Right atrium auricular region (tissue), 2 donors: ENCODE data around the gene CUL1. TPM values are rescaled to one million over a fixed set of nuclear protein-coding genes. Genes with fewer than 3 reads are reported as not detected.

Experiments
- DNase-seq: peaks from one replicate; pipeline ENCODE4 v3.0.0-alpha.2; 2019; ENCODE audit warnings: low spot score
- H3K27ac ChIP-seq, 2 donors: fragments of 200-600 bp; sonication (generic); 1 replicate in 1 of 2; 2 replicates in 1 of 2; pipeline ENCODE4 v1.5.1; 2016 to 2019
- H3K27me3 ChIP-seq, 2 donors: fragments of 200-600 bp; sonication (generic); one replicate each; pipeline versions ENCODE4 v1.5.1 to v1.6.0; 2017 to 2019
- H3K36me3 ChIP-seq: fragments of 200-600 bp; sonication (generic); one replicate; pipeline ENCODE4 v1.5.1; 2016
- H3K4me1 ChIP-seq, 2 donors: fragments of 200-600 bp; sonication (generic); one replicate each; pipeline versions ENCODE4 v1.5.1 to v1.6.0; 2017 to 2019
- H3K4me3 ChIP-seq, 2 donors: fragments of 200-600 bp; sonication (generic); 1 replicate in 1 of 2; 2 replicates in 1 of 2; pipeline ENCODE4 v1.5.1; 2017 to 2019; ENCODE audit warnings: mild to moderate bottlenecking in 1 of 2, moderate library complexity in 1 of 2
- H3K9me3 ChIP-seq, 2 donors: fragments of 200-600 bp; sonication (generic); one replicate each; pipeline ENCODE4 v1.5.1; 2019
- total RNA-seq, 2 donors: library from RNA; depleted of rRNA; stranded (reverse); fragments of >200 nt; gene quantifications; one replicate each; pipeline ENCODE4 v1.1.0, GENCODE V29; 2016
- TF ChIP-seq, protein P1 (sequence below), 2 donors: fragments of 200-600 bp; sonication (generic); IDR thresholded peaks; one replicate each; pipeline ENCODE4 v1.5.1; 2019; ENCODE audit warnings: antibody characterized with exemption in 2 of 2

CUL1 gene
- total RNA-seq, 2 donors from 2014 or later = 40.2 to 46.7 TPM

DNA sequence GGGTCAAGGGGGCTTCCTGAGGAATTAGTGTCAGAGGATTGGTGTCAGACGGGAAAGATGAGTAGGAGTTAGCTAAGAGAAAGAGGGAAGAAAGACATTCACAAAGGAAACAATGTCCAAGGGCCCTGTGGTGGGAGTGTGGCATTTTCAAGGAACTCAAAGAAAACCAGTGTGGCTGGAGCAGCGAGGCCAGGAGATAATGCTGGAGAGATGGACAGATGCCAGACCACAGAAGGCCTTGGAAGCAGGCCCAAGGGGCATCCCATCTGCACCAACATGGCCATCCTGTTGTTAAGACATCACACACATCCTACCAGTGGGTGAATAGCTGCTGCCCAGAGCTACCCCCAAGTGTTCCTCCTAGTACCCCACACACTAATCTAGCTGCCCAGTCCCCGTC is 36.1 kb upstream of the CUL1 start:
- no peak overlapping the region for H3K27ac ChIP-seq
- no peaks in the 10 kb centered on the region for H3K36me3 ChIP-seq
- H3K9me3 ChIP-seq = no peaks in the 10 kb centered on the region
- H3K27me3 ChIP-seq = no peaks in the 10 kb centered on the region
- H3K4me1 ChIP-seq = no peaks in the 10 kb centered on the region
- no peak for DNase-seq
- TF ChIP-seq, protein P1, sequence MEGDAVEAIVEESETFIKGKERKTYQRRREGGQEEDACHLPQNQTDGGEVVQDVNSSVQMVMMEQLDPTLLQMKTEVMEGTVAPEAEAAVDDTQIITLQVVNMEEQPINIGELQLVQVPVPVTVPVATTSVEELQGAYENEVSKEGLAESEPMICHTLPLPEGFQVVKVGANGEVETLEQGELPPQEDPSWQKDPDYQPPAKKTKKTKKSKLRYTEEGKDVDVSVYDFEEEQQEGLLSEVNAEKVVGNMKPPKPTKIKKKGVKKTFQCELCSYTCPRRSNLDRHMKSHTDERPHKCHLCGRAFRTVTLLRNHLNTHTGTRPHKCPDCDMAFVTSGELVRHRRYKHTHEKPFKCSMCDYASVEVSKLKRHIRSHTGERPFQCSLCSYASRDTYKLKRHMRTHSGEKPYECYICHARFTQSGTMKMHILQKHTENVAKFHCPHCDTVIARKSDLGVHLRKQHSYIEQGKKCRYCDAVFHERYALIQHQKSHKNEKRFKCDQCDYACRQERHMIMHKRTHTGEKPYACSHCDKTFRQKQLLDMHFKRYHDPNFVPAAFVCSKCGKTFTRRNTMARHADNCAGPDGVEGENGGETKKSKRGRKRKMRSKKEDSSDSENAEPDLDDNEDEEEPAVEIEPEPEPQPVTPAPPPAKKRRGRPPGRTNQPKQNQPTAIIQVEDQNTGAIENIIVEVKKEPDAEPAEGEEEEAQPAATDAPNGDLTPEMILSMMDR (IDR thresholded peaks at IDR 0.05) = no peak
- H3K4me3 ChIP-seq = no peak overlapping the region

DNA sequence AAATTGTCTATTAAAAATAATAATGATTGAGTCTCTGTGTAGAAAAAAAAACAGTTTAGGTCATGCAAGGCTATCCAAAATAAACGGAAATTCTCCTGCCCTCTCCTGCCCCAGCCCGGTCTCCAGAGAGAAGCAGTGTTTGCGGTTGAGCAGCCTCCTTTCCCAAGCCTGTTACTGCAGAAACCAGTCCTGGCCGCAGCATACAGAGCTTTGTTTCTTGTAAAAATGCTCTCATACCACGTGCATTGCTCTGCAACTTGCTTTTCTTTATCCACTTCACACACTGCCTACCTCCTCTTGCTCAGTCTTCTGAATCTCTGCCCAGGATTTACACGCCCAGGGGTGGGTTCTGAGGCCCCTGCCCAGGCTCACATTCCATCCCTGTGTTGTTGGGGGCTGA is 34.4 kb upstream of the CUL1 start:
- H3K9me3 ChIP-seq = no peaks in the 10 kb centered on the region
- no peaks in the 10 kb centered on the region for H3K36me3 ChIP-seq
- no peak overlapping the region for H3K4me3 ChIP-seq
- no peaks in the 10 kb centered on the region for H3K4me1 ChIP-seq
- H3K27me3 ChIP-seq = no peaks in the 10 kb centered on the region
- H3K27ac ChIP-seq = no peak overlapping the region
- TF ChIP-seq, protein P1 (IDR thresholded peaks at IDR 0.05) = no peak
- DNase-seq = peak; percentile 61

DNA sequence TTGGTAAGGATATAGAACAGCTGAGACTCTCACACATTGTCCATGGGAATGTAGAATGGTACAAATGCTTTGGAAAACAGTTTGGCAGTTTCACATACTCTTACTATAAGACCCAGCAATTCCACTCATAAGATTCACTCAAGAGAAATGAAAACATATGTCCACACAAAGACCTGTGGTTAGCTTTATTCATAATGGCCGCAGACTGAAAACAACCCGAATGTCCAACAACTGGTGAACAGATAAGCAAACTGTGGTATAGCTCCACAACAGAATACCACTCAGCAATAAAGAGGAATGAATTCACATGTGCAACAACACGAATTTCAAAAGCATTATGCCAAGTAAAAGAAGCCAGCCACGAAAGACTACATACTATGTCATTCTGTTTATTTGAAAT is 33.5 kb upstream of the CUL1 start:
- H3K36me3 ChIP-seq = no peaks in the 10 kb centered on the region
- no peaks in the 10 kb centered on the region for H3K27me3 ChIP-seq
- H3K4me1 ChIP-seq = no peaks in the 10 kb centered on the region
- no peak overlapping the region for H3K27ac ChIP-seq
- no peaks in the 10 kb centered on the region for H3K9me3 ChIP-seq
- no peak for DNase-seq
- H3K4me3 ChIP-seq = no peak overlapping the region
- TF ChIP-seq, protein P1 (IDR thresholded peaks at IDR 0.05) = no peak

DNA sequence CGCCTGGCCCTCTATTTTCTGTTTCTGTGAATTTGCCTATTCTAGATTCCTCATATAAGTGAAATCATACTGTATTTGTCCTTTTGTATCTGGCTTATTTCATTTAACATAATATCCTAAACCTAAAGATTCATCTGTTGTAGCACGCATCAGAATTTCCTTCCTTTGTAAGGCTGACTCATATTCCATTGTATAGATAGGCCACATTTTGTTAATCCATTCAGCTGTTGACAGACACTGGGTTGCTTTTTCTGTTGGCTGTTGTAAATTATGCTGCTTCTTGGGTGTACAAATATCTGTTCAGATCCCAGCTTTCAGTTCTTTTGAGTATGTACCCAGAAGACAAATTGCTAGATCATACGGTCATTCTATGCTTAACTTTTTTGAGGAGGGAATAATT is 28.8 kb upstream of the CUL1 start:
- TF ChIP-seq, protein P1 (IDR thresholded peaks at IDR 0.05) = no peak

DNA sequence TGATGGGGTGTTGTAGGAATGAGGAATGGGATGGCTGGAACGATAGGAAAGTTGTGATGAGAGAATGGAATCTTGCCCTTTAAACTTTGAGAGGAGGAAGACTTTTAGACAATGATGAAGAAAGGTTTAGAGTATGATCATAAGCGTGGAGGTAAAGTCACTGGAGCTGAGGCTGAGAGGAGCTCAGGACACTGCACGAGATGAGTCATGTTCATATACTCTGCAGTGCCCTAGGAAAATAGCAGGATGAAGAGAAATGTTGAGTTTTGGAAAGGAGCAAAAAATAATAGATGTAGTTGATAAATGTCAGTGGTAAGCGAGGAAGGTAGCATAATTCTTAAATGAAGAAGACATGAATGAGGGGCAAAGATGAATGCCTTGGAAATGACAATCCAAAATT is 28.3 kb upstream of the CUL1 start:
- Histone ChIP-seq H3K27ac (no peak overlapping the region), H3K4me3 (no peak overlapping the region), H3K9me3 (peaks cover 0 to 4% of the 10 kb centered on the region in 2 donors), H3K4me1 (no peaks in the 10 kb centered on the region), H3K36me3 (no peaks in the 10 kb centered on the region), H3K27me3 (no peaks in the 10 kb centered on the region)
- no peak for DNase-seq
- TF ChIP-seq, protein P1 (IDR thresholded peaks at IDR 0.05) = no peak

More for the DNA sequence above, 28.8 kb upstream of the CUL1 start:
- H3K4me3 ChIP-seq = no peak overlapping the region
- H3K36me3 ChIP-seq = no peaks in the 10 kb centered on the region
- no peaks in the 10 kb centered on the region for H3K4me1 ChIP-seq
- DNase-seq = no peak
- no peaks in the 10 kb centered on the region for H3K27me3 ChIP-seq
- peaks cover 0 to under 1% of the 10 kb centered on the region in 2 donors for H3K9me3 ChIP-seq
- no peak overlapping the region for H3K27ac ChIP-seq

DNA sequence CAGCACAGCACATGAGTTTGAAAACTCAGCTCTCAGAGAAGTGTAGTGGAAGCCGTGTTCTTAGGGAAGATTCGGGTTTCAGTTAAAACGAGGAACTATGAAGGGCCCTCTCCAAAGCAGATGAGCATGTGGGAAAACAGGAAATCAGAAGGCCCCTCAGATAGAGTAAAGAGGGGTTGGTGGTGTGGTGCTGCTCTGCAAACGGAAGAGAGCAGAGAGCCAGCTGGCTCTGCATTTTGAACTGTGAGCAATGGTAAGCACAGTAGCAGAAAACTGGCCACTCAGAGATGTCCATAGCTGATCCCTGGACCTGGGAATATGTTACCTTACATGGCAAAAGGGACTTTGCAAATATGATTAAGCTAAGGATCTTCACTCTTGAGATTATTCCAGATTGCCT is 27.9 kb upstream of the CUL1 start:
- H3K36me3 ChIP-seq = no peaks in the 10 kb centered on the region
- no peak overlapping the region for H3K27ac ChIP-seq
- H3K9me3 ChIP-seq = peaks cover 0 to 4% of the 10 kb centered on the region in 2 donors
- H3K4me1 ChIP-seq = no peaks in the 10 kb centered on the region
- no peaks in the 10 kb centered on the region for H3K27me3 ChIP-seq
- DNase-seq = no peak
- TF ChIP-seq, protein P1 (IDR thresholded peaks at IDR 0.05) = no peak
- no peak overlapping the region for H3K4me3 ChIP-seq
